WTC11 (cell line): ENCODE measurements around the gene IFNL4. TPM values are rescaled to one million over a fixed set of nuclear protein-coding genes. Genes with fewer than 3 reads are reported as not detected.

Experiments
- ATAC-seq: fragments of 200-7000 bp; cut with Tn5 transposase; 2 replicates; pipeline ENCODE4 v1.10.0; 2021; ENCODE audit warnings: mild to moderate bottlenecking, moderate library complexity
- Bru-seq: library from RNA; stranded (reverse); fragments of 400-500 nt; gene quantifications from one replicate; lab custom pipeline; 2021; lab: Mats Ljungman, UMichigan
- CTCF ChIA-PET: fragments of 300-600 bp; sonication (Branson Sonifier 250); formaldehyde crosslinking; loops from one replicate; lab custom pipeline; 2021; ENCODE audit warnings: antibody characterized with exemption; lab: Charles Lee
- POLR2A ChIA-PET: fragments of 350-600 bp; sonication (Branson Sonifier 250); formaldehyde crosslinking; loops from one replicate; lab custom pipeline; 2021; ENCODE audit warnings: antibody characterized with exemption; lab: Charles Lee
- DNase-seq: peaks from one replicate; pipeline ENCODE4 v3.0.0; 2021; ENCODE audit warnings: low spot score
- H3K27ac Mint-ChIP-seq: 2 replicates; pipeline ENCODE4 v1.8.0; 2021; ENCODE audit warnings: mixed read lengths
- H3K27me3 Mint-ChIP-seq: 2 replicates; pipeline ENCODE4 v1.8.0; 2021; ENCODE audit warnings: low read depth, mild to moderate bottlenecking, moderate library complexity, mixed read lengths
- H3K36me3 Mint-ChIP-seq: 2 replicates; pipeline ENCODE4 v1.8.0; 2021; ENCODE audit warnings: mixed read lengths
- H3K4me1 Mint-ChIP-seq: 2 replicates; pipeline ENCODE4 v1.8.0; 2022; ENCODE audit warnings: mixed read lengths
- H3K4me3 Mint-ChIP-seq: 2 replicates; pipeline ENCODE4 v1.8.0; 2021; ENCODE audit warnings: mild to moderate bottlenecking, moderate library complexity, mixed read lengths
- H3K9me3 Mint-ChIP-seq: 2 replicates; pipeline ENCODE4 v1.8.0; 2021; ENCODE audit warnings: mixed read lengths
- AFF4 ChIP-seq: sonication (generic); formaldehyde crosslinking; IDR thresholded peaks from 2 replicates; pipeline ENCODE4 v1.8.1; 2023; ENCODE audit warnings: mild to moderate bottlenecking, missing genetic modification reagents, borderline replicate concordance
- FOXJ3 ChIP-seq: sonication (generic); formaldehyde crosslinking; IDR thresholded peaks from 2 replicates; pipeline ENCODE4 v1.9.0; 2021; ENCODE audit warnings: missing genetic modification reagents, mild to moderate bottlenecking, borderline replicate concordance
- FOXK1 ChIP-seq: sonication (generic); formaldehyde crosslinking; IDR thresholded peaks from 2 replicates; pipeline ENCODE4 v1.8.0; 2022; ENCODE audit warnings: mild to moderate bottlenecking, moderate library complexity, missing genetic modification reagents
- IRF2 ChIP-seq: sonication (generic); formaldehyde crosslinking; IDR thresholded peaks from 2 replicates; pipeline ENCODE4 v1.8.0; 2022; ENCODE audit warnings: low read depth, missing genetic modification reagents, borderline replicate concordance
- NFE2L1 ChIP-seq: sonication (generic); formaldehyde crosslinking; IDR thresholded peaks from 2 replicates; pipeline ENCODE4 v1.8.1; 2023; ENCODE audit warnings: missing genetic modification reagents
- PREB ChIP-seq: sonication (generic); formaldehyde crosslinking; IDR thresholded peaks from 2 replicates; pipeline ENCODE4 v1.8.1; 2022; ENCODE audit warnings: mild to moderate bottlenecking, missing genetic modification reagents, moderate library complexity, borderline replicate concordance
- ZSCAN18 ChIP-seq: fragments of 250-450 bp; sonication (Bioruptor Pico); IDR thresholded peaks from 2 replicates; pipeline ENCODE4 v2.1.2; 2022; ENCODE audit warnings: mild to moderate bottlenecking, moderate library complexity
- long read RNA-seq, 3 experiments: library from RNA in 1 of 3; library from capped mRNA in 1 of 3; library from polyadenylated mRNA in 1 of 3; unstranded in 2 of 3; stranded (forward) in 1 of 3; transcript quantifications; one replicate each; pipeline ENCODE4 v2.0.0, GENCODE V29; 2021
- total RNA-seq: library from RNA; stranded (reverse); gene quantifications from 3 replicates; pipeline ENCODE4 v1.2.3, GENCODE V29; 2021
- TF ChIP-seq, protein P1 (sequence below): sonication (generic); formaldehyde crosslinking; IDR thresholded peaks from 2 replicates; pipeline ENCODE4 v1.8.1; 2023; ENCODE audit warnings: mild to moderate bottlenecking, moderate library complexity, missing genetic modification reagents
- TF ChIP-seq, protein P2 (sequence below): sonication (generic); formaldehyde crosslinking; IDR thresholded peaks from 2 replicates; pipeline ENCODE4 v1.8.0; 2022; ENCODE audit warnings: mild to moderate bottlenecking, missing genetic modification reagents
- TF ChIP-seq, protein P3 (sequence below): fragments of 250-450 bp; sonication (Bioruptor Pico); IDR thresholded peaks from 2 replicates; pipeline ENCODE4 v1.9.0; 2021; ENCODE audit warnings: mild to moderate bottlenecking, borderline replicate concordance
- TF ChIP-seq, protein P4 (sequence below): sonication (generic); formaldehyde crosslinking; IDR thresholded peaks from 2 replicates; pipeline ENCODE4 v1.8.0; 2022; ENCODE audit warnings: mild to moderate bottlenecking, missing genetic modification reagents
- TF ChIP-seq, protein P5 (sequence below): sonication (generic); formaldehyde crosslinking; IDR thresholded peaks from 2 replicates; pipeline ENCODE4 v1.8.0; 2023; ENCODE audit warnings: mild to moderate bottlenecking, missing genetic modification reagents

The IFNL4 gene
- not detected in 3 replicates for total RNA-seq
- not detected for Bru-seq, nascent RNA
- long read RNA-seq, experiment 1, result 0 reads
- long read RNA-seq, experiment 2, result 0 reads
- long read RNA-seq, experiment 3, result 0 reads

DNA sequence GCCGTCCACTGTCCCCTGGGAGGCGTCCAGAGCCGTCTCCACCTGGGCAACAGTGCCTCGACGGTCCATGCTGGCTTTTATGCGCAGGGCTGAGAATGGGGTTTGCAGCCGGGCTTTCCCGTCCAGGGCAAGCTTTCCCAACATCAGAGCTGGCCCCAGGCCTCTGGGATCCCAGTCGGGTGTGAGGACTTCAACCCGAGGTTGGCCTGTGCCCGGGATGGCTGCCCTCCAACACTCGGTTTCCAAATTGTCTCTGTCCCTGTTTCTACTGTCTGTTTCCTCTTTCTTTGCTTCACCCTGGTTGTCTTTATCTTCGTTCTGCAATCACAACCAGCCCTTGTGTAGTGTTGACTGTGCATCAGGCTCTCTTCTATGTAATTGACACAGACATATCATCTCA is at the start of gene IFNL4:
TSS of gene IFNL4 (minus strand) at position 51 of the 400 bp plus-strand sequence.
- POLR2A ChIA-PET, result no interaction called here
- DNase-seq (no peak), ATAC-seq (no peak)
- CTCF ChIA-PET, result interaction anchor here (0.6 to 0.7 kb wide), 2 partner anchors 16 to 72 kb away, joined by 3 read pairs; partner anchors contain the start of gene LRFN1
- Mint-ChIP-seq H3K27me3 (peaks cover 71% of the 10 kb centered on the region), H3K9me3 (no peaks in the 10 kb centered on the region), H3K4me1 (no peaks in the 10 kb centered on the region), H3K36me3 (no peaks in the 10 kb centered on the region), H3K27ac (no peak within 1 kb of the TSS), H3K4me3 (peak within 1 kb of the TSS; percentile 46)
- TF ChIP-seq, protein P1, sequence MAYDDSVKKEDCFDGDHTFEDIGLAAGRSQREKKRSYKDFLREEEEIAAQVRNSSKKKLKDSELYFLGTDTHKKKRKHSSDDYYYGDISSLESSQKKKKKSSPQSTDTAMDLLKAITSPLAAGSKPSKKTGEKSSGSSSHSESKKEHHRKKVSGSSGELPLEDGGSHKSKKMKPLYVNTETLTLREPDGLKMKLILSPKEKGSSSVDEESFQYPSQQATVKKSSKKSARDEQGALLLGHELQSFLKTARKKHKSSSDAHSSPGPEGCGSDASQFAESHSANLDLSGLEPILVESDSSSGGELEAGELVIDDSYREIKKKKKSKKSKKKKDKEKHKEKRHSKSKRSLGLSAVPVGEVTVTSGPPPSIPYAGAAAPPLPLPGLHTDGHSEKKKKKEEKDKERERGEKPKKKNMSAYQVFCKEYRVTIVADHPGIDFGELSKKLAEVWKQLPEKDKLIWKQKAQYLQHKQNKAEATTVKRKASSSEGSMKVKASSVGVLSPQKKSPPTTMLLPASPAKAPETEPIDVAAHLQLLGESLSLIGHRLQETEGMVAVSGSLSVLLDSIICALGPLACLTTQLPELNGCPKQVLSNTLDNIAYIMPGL (CRISPR knock-in tag), result no peak
- TF ChIP-seq, protein P2, sequence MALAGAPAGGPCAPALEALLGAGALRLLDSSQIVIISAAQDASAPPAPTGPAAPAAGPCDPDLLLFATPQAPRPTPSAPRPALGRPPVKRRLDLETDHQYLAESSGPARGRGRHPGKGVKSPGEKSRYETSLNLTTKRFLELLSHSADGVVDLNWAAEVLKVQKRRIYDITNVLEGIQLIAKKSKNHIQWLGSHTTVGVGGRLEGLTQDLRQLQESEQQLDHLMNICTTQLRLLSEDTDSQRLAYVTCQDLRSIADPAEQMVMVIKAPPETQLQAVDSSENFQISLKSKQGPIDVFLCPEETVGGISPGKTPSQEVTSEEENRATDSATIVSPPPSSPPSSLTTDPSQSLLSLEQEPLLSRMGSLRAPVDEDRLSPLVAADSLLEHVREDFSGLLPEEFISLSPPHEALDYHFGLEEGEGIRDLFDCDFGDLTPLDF (CRISPR knock-in tag), result no peak

- peaks cover 2% of the 10 kb centered on the region; the same call in 1 of the 2 replicates for H3K4me1 Mint-ChIP-seq
- H3K27me3 Mint-ChIP-seq, result peaks cover 11% of the 10 kb centered on the region
- H3K4me3 Mint-ChIP-seq, result no peak overlapping the region
- no peaks in the 10 kb centered on the region for H3K36me3 Mint-ChIP-seq
- no peak for DNase-seq
- CTCF ChIA-PET, result no interaction called here
- peak; percentile 61 for ATAC-seq
- no peak overlapping the region for H3K27ac Mint-ChIP-seq
- POLR2A ChIA-PET, result no interaction called here
- H3K9me3 Mint-ChIP-seq, result no peaks in the 10 kb centered on the region
- TF ChIP-seq ZSCAN18, result no peak
- no peak for TF ChIP-seq FOXJ3
- no peak for TF ChIP-seq PREB (CRISPR knock-in tag)
- TF ChIP-seq, protein P1 (CRISPR knock-in tag), result no peak
- TF ChIP-seq NFE2L1 (CRISPR knock-in tag), result no peak
- TF ChIP-seq, protein P3, sequence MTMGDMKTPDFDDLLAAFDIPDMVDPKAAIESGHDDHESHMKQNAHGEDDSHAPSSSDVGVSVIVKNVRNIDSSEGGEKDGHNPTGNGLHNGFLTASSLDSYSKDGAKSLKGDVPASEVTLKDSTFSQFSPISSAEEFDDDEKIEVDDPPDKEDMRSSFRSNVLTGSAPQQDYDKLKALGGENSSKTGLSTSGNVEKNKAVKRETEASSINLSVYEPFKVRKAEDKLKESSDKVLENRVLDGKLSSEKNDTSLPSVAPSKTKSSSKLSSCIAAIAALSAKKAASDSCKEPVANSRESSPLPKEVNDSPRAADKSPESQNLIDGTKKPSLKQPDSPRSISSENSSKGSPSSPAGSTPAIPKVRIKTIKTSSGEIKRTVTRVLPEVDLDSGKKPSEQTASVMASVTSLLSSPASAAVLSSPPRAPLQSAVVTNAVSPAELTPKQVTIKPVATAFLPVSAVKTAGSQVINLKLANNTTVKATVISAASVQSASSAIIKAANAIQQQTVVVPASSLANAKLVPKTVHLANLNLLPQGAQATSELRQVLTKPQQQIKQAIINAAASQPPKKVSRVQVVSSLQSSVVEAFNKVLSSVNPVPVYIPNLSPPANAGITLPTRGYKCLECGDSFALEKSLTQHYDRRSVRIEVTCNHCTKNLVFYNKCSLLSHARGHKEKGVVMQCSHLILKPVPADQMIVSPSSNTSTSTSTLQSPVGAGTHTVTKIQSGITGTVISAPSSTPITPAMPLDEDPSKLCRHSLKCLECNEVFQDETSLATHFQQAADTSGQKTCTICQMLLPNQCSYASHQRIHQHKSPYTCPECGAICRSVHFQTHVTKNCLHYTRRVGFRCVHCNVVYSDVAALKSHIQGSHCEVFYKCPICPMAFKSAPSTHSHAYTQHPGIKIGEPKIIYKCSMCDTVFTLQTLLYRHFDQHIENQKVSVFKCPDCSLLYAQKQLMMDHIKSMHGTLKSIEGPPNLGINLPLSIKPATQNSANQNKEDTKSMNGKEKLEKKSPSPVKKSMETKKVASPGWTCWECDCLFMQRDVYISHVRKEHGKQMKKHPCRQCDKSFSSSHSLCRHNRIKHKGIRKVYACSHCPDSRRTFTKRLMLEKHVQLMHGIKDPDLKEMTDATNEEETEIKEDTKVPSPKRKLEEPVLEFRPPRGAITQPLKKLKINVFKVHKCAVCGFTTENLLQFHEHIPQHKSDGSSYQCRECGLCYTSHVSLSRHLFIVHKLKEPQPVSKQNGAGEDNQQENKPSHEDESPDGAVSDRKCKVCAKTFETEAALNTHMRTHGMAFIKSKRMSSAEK (CRISPR knock-in tag), result no peak
- TF ChIP-seq IRF2, result no peak
- TF ChIP-seq, protein P4, sequence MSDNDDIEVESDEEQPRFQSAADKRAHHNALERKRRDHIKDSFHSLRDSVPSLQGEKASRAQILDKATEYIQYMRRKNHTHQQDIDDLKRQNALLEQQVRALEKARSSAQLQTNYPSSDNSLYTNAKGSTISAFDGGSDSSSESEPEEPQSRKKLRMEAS (CRISPR knock-in tag), result no peak
- TF ChIP-seq FOXK1 (CRISPR knock-in tag), result no peak
- TF ChIP-seq, protein P5, sequence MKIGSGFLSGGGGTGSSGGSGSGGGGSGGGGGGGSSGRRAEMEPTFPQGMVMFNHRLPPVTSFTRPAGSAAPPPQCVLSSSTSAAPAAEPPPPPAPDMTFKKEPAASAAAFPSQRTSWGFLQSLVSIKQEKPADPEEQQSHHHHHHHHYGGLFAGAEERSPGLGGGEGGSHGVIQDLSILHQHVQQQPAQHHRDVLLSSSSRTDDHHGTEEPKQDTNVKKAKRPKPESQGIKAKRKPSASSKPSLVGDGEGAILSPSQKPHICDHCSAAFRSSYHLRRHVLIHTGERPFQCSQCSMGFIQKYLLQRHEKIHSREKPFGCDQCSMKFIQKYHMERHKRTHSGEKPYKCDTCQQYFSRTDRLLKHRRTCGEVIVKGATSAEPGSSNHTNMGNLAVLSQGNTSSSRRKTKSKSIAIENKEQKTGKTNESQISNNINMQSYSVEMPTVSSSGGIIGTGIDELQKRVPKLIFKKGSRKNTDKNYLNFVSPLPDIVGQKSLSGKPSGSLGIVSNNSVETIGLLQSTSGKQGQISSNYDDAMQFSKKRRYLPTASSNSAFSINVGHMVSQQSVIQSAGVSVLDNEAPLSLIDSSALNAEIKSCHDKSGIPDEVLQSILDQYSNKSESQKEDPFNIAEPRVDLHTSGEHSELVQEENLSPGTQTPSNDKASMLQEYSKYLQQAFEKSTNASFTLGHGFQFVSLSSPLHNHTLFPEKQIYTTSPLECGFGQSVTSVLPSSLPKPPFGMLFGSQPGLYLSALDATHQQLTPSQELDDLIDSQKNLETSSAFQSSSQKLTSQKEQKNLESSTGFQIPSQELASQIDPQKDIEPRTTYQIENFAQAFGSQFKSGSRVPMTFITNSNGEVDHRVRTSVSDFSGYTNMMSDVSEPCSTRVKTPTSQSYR (CRISPR knock-in tag), result no peak
- TF ChIP-seq AFF4 (CRISPR knock-in tag), result no peak
These were observed 49.4 kb upstream of the IFNL4 start for GRCh38 chr19:39297931-39298634.
